Measurements from ENCODE around the gene DAAM2.

- TF ChIP-seq CTCF (conservative IDR thresholded peaks at IDR 0.05; ENCODE audit: low read depth, low read length) (no peak), EZH2 (IDR thresholded peaks at IDR 0.05; ENCODE audit: borderline replicate concordance, low read depth, low read length, poor library complexity, severe bottlenecking) (no peak)
Observed at GRCh38 chr6:39931607-39932006, 139.4 kb downstream of the DAAM2 start.

Measured in A673 (cell line).